DOHH2 (cell line): ENCODE data around the gene LRCH1.
A peak's percentile ranks its signal among the peaks of the same experiment; 100 is the strongest.

Experiments
- H3F3A ChIP-seq: fragments of 200-600 bp; sonication (generic), shearing (Covaris generic); 2 replicates; pipeline ENCODE4 v1.6.0; 2016; ENCODE audit warnings: antibody characterized with exemption, mild to moderate bottlenecking; ENCODE audit not compliant: control insufficient read depth, insufficient read depth
- H3K27ac ChIP-seq: fragments of 200-600 bp; sonication (generic); 2 replicates; pipeline ENCODE4 v1.5.1; 2014; ENCODE audit warnings: low read depth, mild to moderate bottlenecking, low read length, moderate library complexity
- H3K27me3 ChIP-seq: fragments of 200-600 bp; sonication (generic); 2 replicates; pipeline ENCODE4 v1.6.1; 2014; ENCODE audit warnings: mild to moderate bottlenecking, low read length, mixed read lengths; ENCODE audit not compliant: control insufficient read depth
- H3K36me3 ChIP-seq: fragments of 200-600 bp; sonication (generic); 2 replicates; pipeline ENCODE4 v1.6.1; 2014; ENCODE audit warnings: mild to moderate bottlenecking, low read length, moderate library complexity, mixed read lengths; ENCODE audit not compliant: control insufficient read depth
- H3K4me1 ChIP-seq: fragments of 200-600 bp; sonication (generic); 2 replicates; pipeline ENCODE4 v1.6.1; 2014; ENCODE audit warnings: mild to moderate bottlenecking, low read length, mixed read lengths; ENCODE audit not compliant: control insufficient read depth
- H3K4me2 ChIP-seq: fragments of 200-600 bp; sonication (generic); 2 replicates; pipeline ENCODE4 v1.6.0; 2014; ENCODE audit warnings: mild to moderate bottlenecking, low read length, moderate library complexity
- H3K4me3 ChIP-seq: fragments of 200-600 bp; sonication (generic); 2 replicates; pipeline ENCODE4 v1.5.1; 2014; ENCODE audit warnings: mild to moderate bottlenecking, low read length, mixed read lengths
- H3K79me2 ChIP-seq: fragments of 200-600 bp; sonication (generic); 2 replicates; pipeline ENCODE4 v1.6.1; 2014; ENCODE audit warnings: mild to moderate bottlenecking, low read length, mixed read lengths; ENCODE audit not compliant: control insufficient read depth
- H3K9me2 ChIP-seq: fragments of 200-600 bp; sonication (generic); replicated peaks from 2 replicates; pipeline ENCODE4 v1.6.1; 2014; ENCODE audit warnings: mild to moderate bottlenecking, low read length, mixed read lengths; ENCODE audit not compliant: control insufficient read depth
- H3K9me3 ChIP-seq: fragments of 200-600 bp; sonication (generic); 2 replicates; pipeline ENCODE4 v1.6.1; 2014; ENCODE audit warnings: antibody characterized with exemption, low read length, mixed read lengths; ENCODE audit not compliant: control insufficient read depth, insufficient read depth
- H4K20me1 ChIP-seq: fragments of 200-600 bp; sonication (generic); 2 replicates; pipeline ENCODE4 v1.6.0; 2014; ENCODE audit warnings: low read depth, mild to moderate bottlenecking, antibody characterized with exemption, low read length, moderate library complexity; ENCODE audit not compliant: control insufficient read depth, insufficient read depth
- EZH2phosphoT487 ChIP-seq: fragments of 200-600 bp; sonication (generic); IDR thresholded peaks from 2 replicates; pipeline ENCODE4 v1.6.1; 2017; ENCODE audit warnings: borderline replicate concordance, mild to moderate bottlenecking, antibody characterized with exemption, low read length, moderate library complexity, mixed read lengths
- TF ChIP-seq, protein P1 (sequence below): fragments of 200-600 bp; sonication (generic); IDR thresholded peaks from one replicate; pipeline ENCODE4 v1.5.1; 2014; ENCODE audit warnings: antibody characterized with exemption, mild to moderate bottlenecking, low read depth, low read length; ENCODE audit not compliant: poor library complexity, severe bottlenecking

Gene LRCH1

GRCh38 chr13:46598140-46598819 is 45.3 kb downstream of the LRCH1 start:
- H3K4me3 ChIP-seq, result peak overlapping the region; percentile 69
- no peak for TF ChIP-seq EZH2phosphoT487
- TF ChIP-seq, protein P1, sequence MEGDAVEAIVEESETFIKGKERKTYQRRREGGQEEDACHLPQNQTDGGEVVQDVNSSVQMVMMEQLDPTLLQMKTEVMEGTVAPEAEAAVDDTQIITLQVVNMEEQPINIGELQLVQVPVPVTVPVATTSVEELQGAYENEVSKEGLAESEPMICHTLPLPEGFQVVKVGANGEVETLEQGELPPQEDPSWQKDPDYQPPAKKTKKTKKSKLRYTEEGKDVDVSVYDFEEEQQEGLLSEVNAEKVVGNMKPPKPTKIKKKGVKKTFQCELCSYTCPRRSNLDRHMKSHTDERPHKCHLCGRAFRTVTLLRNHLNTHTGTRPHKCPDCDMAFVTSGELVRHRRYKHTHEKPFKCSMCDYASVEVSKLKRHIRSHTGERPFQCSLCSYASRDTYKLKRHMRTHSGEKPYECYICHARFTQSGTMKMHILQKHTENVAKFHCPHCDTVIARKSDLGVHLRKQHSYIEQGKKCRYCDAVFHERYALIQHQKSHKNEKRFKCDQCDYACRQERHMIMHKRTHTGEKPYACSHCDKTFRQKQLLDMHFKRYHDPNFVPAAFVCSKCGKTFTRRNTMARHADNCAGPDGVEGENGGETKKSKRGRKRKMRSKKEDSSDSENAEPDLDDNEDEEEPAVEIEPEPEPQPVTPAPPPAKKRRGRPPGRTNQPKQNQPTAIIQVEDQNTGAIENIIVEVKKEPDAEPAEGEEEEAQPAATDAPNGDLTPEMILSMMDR, result no peak
- peaks cover 11% of the 10 kb centered on the region; the same call in 1 of the 2 replicates for H3K36me3 ChIP-seq
- H4K20me1 ChIP-seq, result no peaks in the 10 kb centered on the region
- H3K4me2 ChIP-seq, result peak overlapping the region; percentile 71
- no peaks in the 10 kb centered on the region for H3K27me3 ChIP-seq
- peaks cover 38% of the 10 kb centered on the region for H3F3A ChIP-seq
- H3K9me2 ChIP-seq, result no peaks in the 10 kb centered on the region
- H3K4me1 ChIP-seq, result peaks cover 100% of the 10 kb centered on the region
- H3K9me3 ChIP-seq, result no peaks in the 10 kb centered on the region
- peaks cover 96% of the 10 kb centered on the region for H3K79me2 ChIP-seq
- peak overlapping the region; percentile 92 for H3K27ac ChIP-seq

DNA sequence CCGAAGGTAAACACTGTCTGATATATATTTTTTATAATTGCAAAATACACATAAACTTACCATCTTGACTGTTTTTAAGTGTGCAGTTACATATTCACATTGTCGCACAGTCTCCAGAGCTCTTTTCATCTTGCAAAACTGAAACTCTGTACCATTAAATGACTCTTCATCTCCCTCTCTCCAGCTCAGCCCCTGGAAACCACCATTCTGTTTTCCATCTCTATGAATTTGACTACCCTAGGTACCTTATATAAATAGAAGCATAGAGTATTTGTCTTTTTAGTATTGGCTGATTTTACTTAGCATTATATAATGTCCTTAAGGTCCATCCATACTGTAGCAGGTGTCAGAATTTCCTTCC is 45.8 kb downstream of the LRCH1 start:
- H4K20me1 ChIP-seq, result no peaks in the 10 kb centered on the region
- TF ChIP-seq, protein P1, result no peak
- no peak for TF ChIP-seq EZH2phosphoT487
- H3K4me1 ChIP-seq, result peaks cover 95% of the 10 kb centered on the region
- H3K4me2 ChIP-seq, result peak overlapping the region; percentile 71
- peak overlapping the region; percentile 69 for H3K4me3 ChIP-seq
- no peaks in the 10 kb centered on the region for H3K27me3 ChIP-seq
- H3K79me2 ChIP-seq, result peaks cover 96% of the 10 kb centered on the region
- peaks cover 38% of the 10 kb centered on the region for H3F3A ChIP-seq
- H3K27ac ChIP-seq, result peak overlapping the region; percentile 92
- peaks cover 11% of the 10 kb centered on the region; the same call in 1 of the 2 replicates for H3K36me3 ChIP-seq
- no peaks in the 10 kb centered on the region for H3K9me2 ChIP-seq
- H3K9me3 ChIP-seq, result no peaks in the 10 kb centered on the region

GRCh38 chr13:46600943-46601311 is 48.0 kb downstream of the LRCH1 start:
- Histone ChIP-seq H3K9me2 (no peaks in the 10 kb centered on the region), H3K9me3 (no peaks in the 10 kb centered on the region), H3K4me3 (peak overlapping the region; percentile 8; the same call in 1 of the 2 replicates), H3K36me3 (peaks cover 11% of the 10 kb centered on the region; the same call in 1 of the 2 replicates), H3K4me1 (peaks cover 95% of the 10 kb centered on the region), H3K79me2 (peaks cover 96% of the 10 kb centered on the region), H4K20me1 (no peaks in the 10 kb centered on the region), H3K27me3 (no peaks in the 10 kb centered on the region), H3K27ac (0 out of 2 replicates have a peak overlapping the region, but pooled peaks have one; percentile 15), H3F3A (peaks cover 26% of the 10 kb centered on the region), H3K4me2 (peak overlapping the region; percentile 71)
- TF ChIP-seq EZH2phosphoT487, result no peak
- TF ChIP-seq, protein P1, result no peak
